ENCODE data around the gene CAMTA1.

- no peak for TF ChIP-seq TSHZ2 (CRISPR knock-in tag; IDR thresholded peaks at IDR 0.05)
- TF ChIP-seq TOX (CRISPR knock-in tag; IDR thresholded peaks at IDR 0.05; ENCODE audit: borderline replicate concordance), result no peak
- no peak for TF ChIP-seq ZC3H10 (CRISPR knock-in tag; IDR thresholded peaks at IDR 0.05)
- TF ChIP-seq, protein P1, sequence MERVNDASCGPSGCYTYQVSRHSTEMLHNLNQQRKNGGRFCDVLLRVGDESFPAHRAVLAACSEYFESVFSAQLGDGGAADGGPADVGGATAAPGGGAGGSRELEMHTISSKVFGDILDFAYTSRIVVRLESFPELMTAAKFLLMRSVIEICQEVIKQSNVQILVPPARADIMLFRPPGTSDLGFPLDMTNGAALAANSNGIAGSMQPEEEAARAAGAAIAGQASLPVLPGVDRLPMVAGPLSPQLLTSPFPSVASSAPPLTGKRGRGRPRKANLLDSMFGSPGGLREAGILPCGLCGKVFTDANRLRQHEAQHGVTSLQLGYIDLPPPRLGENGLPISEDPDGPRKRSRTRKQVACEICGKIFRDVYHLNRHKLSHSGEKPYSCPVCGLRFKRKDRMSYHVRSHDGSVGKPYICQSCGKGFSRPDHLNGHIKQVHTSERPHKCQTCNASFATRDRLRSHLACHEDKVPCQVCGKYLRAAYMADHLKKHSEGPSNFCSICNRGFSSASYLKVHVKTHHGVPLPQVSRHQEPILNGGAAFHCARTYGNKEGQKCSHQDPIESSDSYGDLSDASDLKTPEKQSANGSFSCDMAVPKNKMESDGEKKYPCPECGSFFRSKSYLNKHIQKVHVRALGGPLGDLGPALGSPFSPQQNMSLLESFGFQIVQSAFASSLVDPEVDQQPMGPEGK (CRISPR knock-in tag; IDR thresholded peaks at IDR 0.05; ENCODE audit: borderline replicate concordance), result no peak
- TF ChIP-seq BACH2 (CRISPR knock-in tag; IDR thresholded peaks at IDR 0.05; ENCODE audit: borderline replicate concordance), result no peak
- TF ChIP-seq, protein P2, sequence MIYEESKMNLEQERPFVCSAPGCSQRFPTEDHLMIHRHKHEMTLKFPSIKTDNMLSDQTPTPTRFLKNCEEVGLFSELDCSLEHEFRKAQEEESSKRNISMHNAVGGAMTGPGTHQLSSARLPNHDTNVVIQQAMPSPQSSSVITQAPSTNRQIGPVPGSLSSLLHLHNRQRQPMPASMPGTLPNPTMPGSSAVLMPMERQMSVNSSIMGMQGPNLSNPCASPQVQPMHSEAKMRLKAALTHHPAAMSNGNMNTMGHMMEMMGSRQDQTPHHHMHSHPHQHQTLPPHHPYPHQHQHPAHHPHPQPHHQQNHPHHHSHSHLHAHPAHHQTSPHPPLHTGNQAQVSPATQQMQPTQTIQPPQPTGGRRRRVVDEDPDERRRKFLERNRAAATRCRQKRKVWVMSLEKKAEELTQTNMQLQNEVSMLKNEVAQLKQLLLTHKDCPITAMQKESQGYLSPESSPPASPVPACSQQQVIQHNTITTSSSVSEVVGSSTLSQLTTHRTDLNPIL (CRISPR knock-in tag; IDR thresholded peaks at IDR 0.05; ENCODE audit: low read depth), result no peak
- TF ChIP-seq ZFP3 (CRISPR knock-in tag; IDR thresholded peaks at IDR 0.05), result no peak
- TF ChIP-seq ARNTL (CRISPR knock-in tag; IDR thresholded peaks at IDR 0.05; ENCODE audit: borderline replicate concordance, low read depth), result no peak
- no peak for TF ChIP-seq ZNF8 (CRISPR knock-in tag; IDR thresholded peaks at IDR 0.05)
- no peak for TF ChIP-seq TCF4 (CRISPR knock-in tag; IDR thresholded peaks at IDR 0.05; ENCODE audit: borderline replicate concordance)
- no peak for TF ChIP-seq OSR1 (CRISPR knock-in tag; IDR thresholded peaks at IDR 0.05)
- no peak for TF ChIP-seq PPARA (CRISPR knock-in tag; IDR thresholded peaks at IDR 0.05; ENCODE audit: borderline replicate concordance)
- TF ChIP-seq ESRRG (CRISPR knock-in tag; IDR thresholded peaks at IDR 0.05), result no peak
- no peak for TF ChIP-seq RARB (CRISPR knock-in tag; IDR thresholded peaks at IDR 0.05)
Measured at GRCh38 chr1:7422081-7422480, 636.8 kb downstream of the CAMTA1 start.
